ENCODE results near the gene CCDC85C. TPM values are rescaled to one million over a fixed set of nuclear protein-coding genes. Genes with fewer than 3 reads are reported as not detected.

The CCDC85C gene
- total RNA-seq, 2 experiments from 2014 or later = 6.4 to 15.0 TPM

DNA sequence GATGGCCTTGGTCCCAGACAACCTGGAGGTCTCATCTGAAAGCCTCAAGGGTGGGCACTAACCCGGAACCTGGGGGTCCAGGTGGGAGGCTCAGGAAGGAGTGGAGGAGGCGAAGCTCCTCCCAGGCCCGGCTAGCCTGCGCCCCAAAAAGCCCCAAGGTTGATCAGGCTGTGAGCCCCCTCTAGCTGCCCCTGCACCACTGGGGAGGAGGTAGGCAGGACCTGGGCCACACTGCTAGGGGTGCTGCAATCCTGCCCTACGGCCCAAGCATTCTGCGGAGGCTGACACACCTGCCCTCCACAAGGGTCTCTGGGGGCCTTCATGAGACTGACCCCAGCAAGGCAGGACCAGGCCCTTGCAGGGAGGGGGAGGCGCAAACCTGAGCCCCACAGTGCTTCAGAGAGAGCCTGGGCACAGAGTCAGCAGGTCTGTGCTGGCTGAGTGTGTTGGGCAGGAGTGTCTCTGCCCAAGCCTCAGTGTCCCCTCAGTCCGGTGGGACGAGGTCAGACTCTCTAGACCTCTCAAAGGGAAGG lies 51.9 kb downstream of the CCDC85C start:
- no peaks in the 10 kb centered on the region for H3K36me3 ChIP-seq (ENCODE audit: insufficient read depth, low read length)
- H3K9me2 ChIP-seq (ENCODE audit: insufficient read depth, low read length) = no peaks in the 10 kb centered on the region
- BruUV-seq (replicated peaks) = no TSS peak
- DNase-seq (ENCODE audit: low spot score) = no peak
- TF ChIP-seq, protein P1, sequence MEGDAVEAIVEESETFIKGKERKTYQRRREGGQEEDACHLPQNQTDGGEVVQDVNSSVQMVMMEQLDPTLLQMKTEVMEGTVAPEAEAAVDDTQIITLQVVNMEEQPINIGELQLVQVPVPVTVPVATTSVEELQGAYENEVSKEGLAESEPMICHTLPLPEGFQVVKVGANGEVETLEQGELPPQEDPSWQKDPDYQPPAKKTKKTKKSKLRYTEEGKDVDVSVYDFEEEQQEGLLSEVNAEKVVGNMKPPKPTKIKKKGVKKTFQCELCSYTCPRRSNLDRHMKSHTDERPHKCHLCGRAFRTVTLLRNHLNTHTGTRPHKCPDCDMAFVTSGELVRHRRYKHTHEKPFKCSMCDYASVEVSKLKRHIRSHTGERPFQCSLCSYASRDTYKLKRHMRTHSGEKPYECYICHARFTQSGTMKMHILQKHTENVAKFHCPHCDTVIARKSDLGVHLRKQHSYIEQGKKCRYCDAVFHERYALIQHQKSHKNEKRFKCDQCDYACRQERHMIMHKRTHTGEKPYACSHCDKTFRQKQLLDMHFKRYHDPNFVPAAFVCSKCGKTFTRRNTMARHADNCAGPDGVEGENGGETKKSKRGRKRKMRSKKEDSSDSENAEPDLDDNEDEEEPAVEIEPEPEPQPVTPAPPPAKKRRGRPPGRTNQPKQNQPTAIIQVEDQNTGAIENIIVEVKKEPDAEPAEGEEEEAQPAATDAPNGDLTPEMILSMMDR (conservative IDR thresholded peaks at IDR 0.05; ENCODE audit: low read length) = no peak
- TF ChIP-seq EZH2phosphoT487 (IDR thresholded peaks at IDR 0.05; ENCODE audit: borderline replicate concordance, low read depth, low read length) = no peak
- ChIA-PET POLR2A (no interaction called here), CTCF (ENCODE audit: unreplicated experiment) (no interaction called here)
- H3K4me1 ChIP-seq (ENCODE audit: insufficient read depth, low read length, poor library complexity, severe bottlenecking) = no peaks in the 10 kb centered on the region
- no peak overlapping the region for H3K4me3 ChIP-seq (ENCODE audit: low read depth, low read length, poor library complexity, severe bottlenecking)
- H3K9me3 ChIP-seq (ENCODE audit: low read length) = no peaks in the 10 kb centered on the region
- no peak overlapping the region for H3K4me2 ChIP-seq (ENCODE audit: low read length)
- no peak overlapping the region for H3K27ac ChIP-seq (ENCODE audit: low read depth, low read length, poor library complexity, severe bottlenecking)
- H3K79me2 ChIP-seq (ENCODE audit: insufficient read depth, low read depth, low read length) = no peaks in the 10 kb centered on the region
- H4K20me1 ChIP-seq (ENCODE audit: insufficient read depth, low read length) = peaks cover 9% of the 10 kb centered on the region; the same call in 1 of the 2 replicates
- H2AFZ ChIP-seq (ENCODE audit: low read length) = no peak overlapping the region
- intact Hi-C loops (cut with micrococcal nuclease; ENCODE audit: unreplicated experiment) = no loop called here

DNA sequence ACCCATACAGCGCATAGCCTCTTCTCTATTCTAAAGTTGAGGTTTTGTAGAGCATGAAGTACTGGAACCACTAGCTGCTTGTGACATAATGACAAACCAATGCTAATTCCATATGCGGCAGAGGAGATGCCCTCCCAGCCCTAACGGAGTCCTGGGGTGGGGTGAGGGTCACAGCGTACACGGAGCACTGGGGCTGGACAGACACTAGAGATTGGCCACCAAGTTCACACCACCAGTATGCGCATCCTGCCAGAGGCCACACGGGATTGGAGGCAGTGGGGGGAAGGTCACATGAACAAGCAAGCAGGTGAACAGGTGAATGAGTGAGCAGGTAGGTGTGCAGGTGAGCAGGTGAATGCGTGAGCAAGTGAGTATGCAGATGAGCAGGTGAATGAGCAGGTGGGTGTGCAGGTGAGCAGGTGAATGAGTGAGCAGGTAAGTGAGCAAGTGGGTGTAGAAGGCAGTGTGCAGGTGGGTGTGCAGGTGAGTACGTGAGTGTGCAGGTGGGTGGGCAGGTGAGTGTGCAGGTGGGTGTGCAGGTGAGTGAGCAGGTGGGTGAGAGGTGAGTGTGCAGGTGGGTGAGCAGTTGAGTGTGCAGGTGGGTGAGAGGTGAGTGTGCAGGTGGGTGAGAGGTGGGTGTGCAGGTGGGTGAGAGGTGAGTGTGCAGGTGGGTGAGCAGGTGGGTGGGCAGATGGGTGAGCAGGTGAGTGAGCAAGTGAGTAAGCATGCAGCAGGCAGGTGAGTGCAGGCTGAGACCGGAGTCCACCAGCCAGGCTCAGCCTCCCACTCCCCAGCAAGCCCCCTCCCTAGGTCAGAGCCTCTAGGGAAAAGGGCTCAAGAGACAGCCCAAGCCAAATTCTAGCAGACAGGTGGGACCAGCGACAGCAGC lies 52.7 kb downstream of the CCDC85C start:
- no peak overlapping the region for H3K4me3 ChIP-seq (ENCODE audit: low read depth, low read length, poor library complexity, severe bottlenecking)
- no peaks in the 10 kb centered on the region for H3K4me1 ChIP-seq (ENCODE audit: insufficient read depth, low read length, poor library complexity, severe bottlenecking)
- ChIA-PET POLR2A (no interaction called here), CTCF (ENCODE audit: unreplicated experiment) (no interaction called here)
- H3K79me2 ChIP-seq (ENCODE audit: insufficient read depth, low read depth, low read length) = no peaks in the 10 kb centered on the region
- H3K36me3 ChIP-seq (ENCODE audit: insufficient read depth, low read length) = no peaks in the 10 kb centered on the region
- no TSS peak for BruUV-seq (replicated peaks)
- TF ChIP-seq EZH2phosphoT487 (IDR thresholded peaks at IDR 0.05; ENCODE audit: borderline replicate concordance, low read depth, low read length) = no peak
- TF ChIP-seq, protein P1 (conservative IDR thresholded peaks at IDR 0.05; ENCODE audit: low read length) = no peak
- intact Hi-C loops (cut with micrococcal nuclease; ENCODE audit: unreplicated experiment) = no loop called here
- no peaks in the 10 kb centered on the region for H3K9me3 ChIP-seq (ENCODE audit: low read length)
- H3K9me2 ChIP-seq (ENCODE audit: insufficient read depth, low read length) = no peaks in the 10 kb centered on the region
- no peak for DNase-seq (ENCODE audit: low spot score)
- H2AFZ ChIP-seq (ENCODE audit: low read length) = no peak overlapping the region
- H3K27ac ChIP-seq (ENCODE audit: low read depth, low read length, poor library complexity, severe bottlenecking) = no peak overlapping the region
- no peak overlapping the region for H3K4me2 ChIP-seq (ENCODE audit: low read length)
- peaks cover 9% of the 10 kb centered on the region; the same call in 1 of the 2 replicates for H4K20me1 ChIP-seq (ENCODE audit: insufficient read depth, low read length)

Data from OCI-LY7 (cell line).